GM21529 (cell line): ENCODE measurements around the gene CD300H.

Experiments
- ATAC-seq: cut with Tn5 transposase; IDR thresholded peaks from one replicate; pipeline ENCODE4 v1.9.1; 2021; ENCODE audit not compliant: unreplicated experiment

Gene CD300H

DNA sequence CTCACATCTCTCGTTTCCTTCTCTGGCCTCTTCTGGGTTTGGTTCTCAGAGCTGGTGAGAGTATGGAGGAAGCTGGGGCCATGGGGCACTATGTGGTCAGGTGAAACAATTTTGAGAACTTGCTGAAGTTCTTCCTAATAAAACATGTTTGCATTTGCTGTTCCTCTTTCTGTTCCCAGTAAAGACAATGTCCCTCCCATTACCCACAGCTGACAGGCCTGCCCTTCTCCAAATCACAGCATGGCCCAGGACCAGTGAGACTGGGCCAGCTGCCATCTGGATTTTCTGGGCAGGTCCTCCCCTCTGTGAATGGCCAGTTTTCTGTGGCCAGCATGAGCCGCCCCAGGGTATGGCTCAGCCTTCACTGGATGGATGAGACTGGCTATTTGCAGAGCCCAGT is at the start of gene CD300H:
CD300H (minus strand) TSS at position 113 of the 400 bp plus-strand sequence.
- no peak for ATAC-seq

DNA sequence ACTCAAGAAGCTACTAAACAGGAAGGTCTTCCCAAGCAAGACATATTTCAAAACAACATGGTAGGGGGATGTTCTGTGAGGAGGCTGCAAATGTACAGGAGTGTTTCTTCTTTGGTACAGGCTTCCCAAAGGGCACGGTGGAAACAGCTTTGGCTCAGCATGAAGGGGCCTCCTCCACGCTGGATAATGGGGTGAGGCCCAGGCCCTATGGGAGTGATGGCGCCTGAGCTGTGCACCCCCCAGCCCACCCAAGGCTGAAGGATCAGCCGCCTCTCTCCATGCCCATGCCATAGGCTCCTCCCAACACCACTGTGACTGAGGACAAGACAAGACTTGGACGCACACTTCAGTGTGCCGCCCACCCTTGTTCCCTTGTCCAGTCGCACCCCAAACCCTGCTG is 49.4 kb upstream of the CD300H start:
- ATAC-seq: no peak

DNA sequence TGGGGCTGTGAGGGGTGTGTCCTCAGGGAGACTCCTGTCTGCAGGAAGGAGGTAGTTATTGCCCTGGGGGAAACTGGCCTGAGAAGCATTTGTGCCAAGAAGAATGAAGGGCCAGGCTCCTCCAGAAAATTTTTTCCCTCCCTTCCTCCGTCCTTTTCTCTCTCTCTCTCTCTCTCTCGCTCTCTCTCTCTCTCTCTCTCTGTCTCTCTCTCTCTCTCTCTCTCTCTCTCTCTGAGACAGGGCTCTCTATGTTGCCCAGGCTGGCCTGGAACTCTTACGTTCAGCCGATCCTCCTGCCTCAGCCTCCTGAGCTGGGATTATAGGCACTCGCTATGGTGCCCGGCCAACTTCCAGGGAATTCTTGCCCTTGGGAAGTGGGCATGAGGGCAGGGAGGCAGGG is 44.7 kb upstream of the CD300H start:
- ATAC-seq: no peak

DNA sequence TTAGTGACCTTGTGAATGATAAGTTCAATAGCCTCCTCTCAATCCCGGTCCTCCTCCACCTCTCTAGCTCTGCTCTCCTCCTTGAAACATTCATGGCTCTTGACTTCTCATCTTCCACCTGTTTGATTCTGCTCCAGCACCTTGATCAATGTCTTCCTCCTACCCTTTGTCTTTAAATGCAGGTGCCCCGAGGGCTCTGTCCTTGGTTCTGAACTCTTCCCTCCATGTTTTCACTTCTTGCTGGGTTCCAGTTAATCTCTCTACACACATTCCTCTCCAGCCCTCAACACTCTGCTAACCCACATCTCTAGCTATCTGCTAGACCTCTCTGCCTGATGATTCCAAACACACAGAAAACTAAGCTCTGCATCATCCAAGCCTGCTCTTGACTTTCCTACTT is 42.8 kb upstream of the CD300H start:
- ATAC-seq: no peak

DNA sequence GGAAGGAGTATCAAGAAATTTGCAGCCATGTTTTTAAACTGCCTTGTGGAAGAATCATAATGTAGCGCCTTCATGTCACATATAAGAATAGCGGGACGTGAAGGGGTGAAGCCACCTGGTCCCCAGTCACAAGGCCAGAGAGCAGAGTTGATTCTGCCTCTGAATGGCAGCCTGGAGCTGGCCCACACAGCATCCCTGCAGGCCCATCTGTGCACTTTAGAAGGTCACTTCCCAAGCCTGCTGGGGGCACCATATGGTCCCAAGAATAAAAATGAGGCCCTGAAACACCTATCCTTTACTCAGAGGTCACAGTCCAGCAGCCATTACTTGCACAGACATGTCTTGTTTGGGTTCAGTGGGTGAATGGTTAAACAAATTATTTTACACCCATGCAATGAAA is 41.2 kb upstream of the CD300H start:
- no peak for ATAC-seq

DNA sequence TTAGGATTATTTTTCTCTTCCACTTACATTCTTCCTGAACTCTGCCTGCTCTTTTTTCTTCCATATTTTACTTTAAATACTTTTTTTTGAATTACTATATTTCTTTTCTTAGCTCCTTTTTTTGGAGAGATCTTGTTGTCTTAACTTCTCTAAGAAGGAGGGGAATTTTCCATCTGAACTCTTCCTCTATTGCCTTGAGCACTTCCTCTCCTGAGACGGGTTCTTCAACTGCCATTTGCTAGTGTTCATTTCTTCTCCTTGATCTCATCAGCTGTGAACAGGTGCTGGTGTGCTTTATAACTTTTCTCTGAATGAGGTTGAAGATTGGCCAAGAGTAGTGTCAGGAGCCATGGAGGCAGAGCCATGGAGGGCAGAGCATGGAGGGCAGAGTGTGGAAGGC is 39.9 kb upstream of the CD300H start:
- no peak for ATAC-seq

DNA sequence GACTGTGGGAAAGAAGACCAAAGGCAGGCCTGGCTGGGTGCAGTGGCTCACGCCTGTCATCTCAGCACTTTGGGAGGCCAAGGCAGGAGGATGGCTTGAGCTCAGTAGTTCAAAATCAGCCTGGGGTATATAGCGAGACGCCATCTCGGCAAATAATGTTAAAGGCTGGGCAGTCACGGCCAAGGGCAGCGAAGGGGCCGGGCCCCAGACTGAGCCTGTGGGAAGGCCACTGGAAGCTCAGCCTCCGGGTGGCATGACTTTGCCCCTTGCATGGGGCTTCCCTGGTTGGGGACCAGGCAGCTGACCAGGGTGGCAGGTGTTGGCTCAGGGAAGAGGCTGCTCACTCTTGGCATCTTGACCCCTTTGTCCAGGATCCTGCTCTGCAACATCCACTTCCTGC is 38.7 kb upstream of the CD300H start:
- ATAC-seq: no peak

DNA sequence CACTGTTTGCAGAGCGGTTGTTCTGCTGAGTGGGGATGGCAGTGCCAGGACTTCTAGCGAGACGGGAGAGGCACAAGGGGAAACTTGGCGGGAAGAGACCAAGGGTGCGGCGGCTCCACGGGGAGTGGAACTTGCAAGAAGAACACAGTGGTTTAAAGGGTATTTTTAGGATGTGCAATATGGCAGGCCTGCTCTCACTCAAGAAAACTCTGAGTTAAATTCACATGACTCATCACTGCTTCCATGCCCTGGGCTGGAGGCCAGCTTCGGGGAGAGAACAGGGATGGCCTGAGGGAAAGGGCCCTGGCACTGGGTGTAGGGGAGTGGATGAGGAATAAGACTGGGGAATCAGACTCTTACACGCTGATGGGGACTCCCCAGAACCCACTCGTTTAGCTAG is 38.1 kb upstream of the CD300H start:
- ATAC-seq: no peak

DNA sequence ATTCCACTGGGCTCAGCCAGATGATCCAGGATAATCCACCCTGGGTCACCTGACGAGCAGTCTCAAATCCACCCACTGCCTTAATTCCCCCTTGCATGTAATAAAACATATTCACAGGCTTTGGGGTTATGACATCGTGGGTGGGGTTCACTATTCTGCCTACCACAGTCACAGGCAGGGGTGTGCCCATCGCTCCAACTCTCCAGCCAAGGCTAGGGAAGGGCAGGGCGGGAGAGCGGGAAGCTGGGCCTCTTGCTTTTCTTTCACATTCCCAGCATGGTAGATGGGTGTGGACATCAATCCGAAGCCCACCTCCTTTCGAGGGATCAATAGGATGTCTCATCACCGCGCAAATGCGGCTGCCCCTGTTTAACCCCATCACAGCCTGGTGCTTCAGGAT is 37.5 kb upstream of the CD300H start:
- no peak for ATAC-seq

DNA sequence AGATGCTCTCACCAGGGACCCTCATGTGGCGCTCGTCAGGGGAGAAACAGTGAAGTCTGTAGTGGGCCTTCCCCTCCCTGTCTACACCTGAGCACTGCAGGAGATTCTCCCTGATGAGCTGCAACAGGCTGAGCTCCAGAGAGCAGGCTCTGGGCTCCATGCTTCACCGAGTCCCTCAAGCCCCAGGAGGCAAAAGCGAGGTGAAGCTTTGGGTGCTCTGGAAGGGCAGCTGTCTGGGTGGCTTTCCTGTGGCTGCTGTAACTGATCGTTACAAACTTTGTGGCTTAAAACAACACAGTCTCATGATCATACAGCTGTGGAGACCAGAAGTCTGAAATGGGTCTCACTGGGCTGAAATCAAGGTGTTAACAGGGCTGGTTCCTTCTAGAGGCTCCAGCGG is 36.9 kb upstream of the CD300H start:
- ATAC-seq: no peak

DNA sequence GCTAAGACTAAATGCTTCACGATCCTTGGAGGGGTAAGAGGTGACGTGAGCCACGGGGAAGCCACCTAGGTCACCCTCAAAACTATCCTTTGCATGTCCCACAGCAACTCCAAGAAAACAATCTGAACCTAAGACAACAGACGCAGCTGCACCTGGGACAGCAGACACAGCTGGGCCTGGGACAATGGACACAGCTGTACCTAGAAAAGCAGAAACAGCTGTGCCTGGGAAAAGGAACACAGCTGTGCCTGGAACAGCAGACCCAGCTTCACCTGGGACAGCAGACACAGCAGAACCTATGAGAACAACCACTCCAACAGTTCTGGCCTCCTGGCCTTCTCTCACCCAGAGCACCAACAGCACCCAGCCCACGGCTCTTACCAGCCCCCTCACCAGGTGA is 36.4 kb upstream of the CD300H start:
- ATAC-seq: no peak

DNA sequence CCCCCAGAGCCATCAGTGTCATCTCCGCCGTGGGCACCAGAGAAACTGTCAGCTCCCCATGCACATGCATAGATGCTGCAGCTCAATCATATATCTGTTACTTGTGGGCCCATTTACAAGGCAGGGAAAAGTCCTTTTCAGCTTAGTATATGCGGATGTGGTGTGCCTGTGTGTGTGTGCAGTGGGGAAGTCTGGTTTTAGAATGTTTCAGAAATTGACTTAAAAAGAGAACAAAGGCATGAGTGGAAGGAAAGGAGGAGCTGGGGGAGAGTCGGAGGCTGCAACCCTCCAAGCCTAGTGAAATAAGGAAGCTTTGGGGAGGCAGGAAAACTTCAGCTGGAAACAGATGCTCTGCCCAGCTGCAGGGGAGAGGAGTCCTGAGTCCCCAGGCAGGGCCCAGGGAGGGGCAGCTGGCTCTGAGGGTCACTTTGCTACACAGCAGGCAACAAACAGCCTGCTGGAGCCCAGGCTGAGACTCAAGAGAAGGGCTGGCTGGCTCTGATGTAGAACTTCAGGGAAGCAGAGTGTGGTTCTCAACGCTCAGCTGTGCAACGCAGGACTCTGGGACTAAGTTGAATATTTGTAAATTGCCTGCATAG is 35.8 kb upstream of the CD300H start:
- ATAC-seq: no peak

DNA sequence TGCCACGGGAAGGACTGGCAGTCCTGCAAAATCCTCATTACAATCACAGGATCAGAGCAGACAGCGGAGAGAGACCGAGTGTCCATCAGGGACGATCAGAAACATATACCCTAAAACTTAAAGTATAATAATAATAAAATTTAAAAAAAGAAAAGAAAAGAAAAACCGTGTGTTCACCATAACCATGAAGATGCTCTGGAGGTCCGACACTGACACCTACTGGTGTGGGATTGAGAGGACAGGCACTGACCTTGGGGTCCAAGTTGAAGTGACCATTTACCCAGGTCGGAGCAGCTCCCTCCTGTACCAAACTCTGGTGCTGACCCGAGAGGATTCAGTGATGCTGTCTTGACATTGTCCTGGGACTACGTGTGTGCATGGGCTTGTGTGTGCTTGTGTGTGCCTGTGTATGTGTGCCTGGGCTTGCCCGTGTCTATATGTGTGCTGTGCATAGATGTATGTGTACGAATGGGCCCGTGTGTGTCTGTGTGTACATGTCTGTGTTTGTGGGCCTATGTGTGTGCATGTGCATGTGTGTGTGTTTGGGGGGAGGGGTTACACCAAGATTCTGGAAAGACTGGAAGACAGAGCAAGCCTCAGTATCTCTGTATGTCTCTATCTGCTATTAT is 34.7 kb upstream of the CD300H start:
- ATAC-seq: no peak

DNA sequence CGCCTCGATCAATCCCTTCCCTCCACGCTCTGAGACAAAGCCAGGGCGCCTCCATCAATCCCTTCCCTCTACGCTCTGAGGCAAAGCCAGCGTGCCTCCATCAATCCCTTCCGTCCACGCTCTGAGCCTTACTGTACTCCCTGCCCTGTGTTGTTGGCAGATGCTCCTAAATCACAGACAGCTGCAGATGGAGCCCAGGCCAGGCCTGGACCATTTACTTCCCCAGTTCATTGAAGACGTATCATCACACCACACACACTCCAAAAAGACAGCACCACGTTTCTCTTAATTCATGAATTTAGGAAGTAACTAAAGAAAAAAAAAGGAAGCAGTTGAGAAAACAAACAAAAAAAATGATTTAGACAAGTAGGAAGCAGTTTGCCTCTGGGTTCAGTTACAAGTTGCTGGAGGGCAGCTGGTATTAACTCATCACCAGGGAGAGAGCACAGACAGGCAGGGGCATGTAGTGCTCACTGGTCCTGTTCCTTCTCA is 32.2 kb upstream of the CD300H start:
- no peak for ATAC-seq

DNA sequence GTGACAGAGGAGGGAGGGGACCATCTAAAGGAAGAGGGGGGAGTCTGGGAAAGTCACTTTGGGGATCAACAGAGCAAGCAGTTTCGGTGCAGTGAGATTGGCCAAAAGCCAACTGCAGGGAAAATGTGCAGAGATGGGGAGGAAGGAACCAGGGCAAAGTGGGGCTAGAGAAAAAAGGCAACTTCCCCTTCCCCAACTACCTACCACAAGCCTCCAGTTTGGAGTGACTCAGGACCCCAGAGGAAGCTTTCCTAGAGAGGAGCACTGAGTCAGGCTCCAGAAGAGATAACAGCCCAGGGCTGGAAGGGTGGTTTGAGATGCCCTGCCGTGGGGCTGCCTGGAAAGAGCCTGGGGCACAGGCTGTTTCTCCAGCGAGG is 31.7 kb upstream of the CD300H start:
- no peak for ATAC-seq

DNA sequence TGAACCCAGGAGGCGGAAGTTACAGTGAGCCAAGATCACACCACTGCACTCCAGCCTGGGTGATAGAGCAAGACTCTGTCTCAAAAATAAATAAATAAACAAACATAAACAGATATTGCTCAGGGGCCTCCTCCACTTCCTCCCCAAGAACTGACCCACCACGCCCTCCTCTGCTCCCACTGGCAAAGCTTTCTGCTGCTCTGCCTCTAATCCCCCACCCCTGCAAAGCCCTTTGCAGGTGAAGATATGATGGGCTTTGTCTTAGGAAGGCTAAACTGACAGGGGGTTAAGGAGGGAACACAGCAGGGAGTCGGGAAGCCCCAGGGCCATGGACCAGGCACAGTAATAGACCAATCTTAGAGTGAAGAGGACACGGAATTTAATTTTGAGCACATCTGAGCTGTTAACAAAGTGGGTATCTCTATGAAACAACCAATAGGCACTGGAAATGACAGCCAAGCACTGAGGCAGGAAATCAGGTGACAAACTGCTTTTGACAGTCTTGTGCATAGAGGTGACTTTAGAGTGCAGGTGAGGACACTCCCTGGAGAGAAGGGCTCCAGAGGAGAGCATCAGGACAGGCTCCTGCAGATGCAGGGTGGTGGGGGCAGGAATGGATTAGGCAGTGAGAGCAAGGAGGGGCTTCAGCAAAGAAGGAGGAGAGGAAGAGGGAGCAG is 31.2 kb upstream of the CD300H start:
- ATAC-seq: no peak

DNA sequence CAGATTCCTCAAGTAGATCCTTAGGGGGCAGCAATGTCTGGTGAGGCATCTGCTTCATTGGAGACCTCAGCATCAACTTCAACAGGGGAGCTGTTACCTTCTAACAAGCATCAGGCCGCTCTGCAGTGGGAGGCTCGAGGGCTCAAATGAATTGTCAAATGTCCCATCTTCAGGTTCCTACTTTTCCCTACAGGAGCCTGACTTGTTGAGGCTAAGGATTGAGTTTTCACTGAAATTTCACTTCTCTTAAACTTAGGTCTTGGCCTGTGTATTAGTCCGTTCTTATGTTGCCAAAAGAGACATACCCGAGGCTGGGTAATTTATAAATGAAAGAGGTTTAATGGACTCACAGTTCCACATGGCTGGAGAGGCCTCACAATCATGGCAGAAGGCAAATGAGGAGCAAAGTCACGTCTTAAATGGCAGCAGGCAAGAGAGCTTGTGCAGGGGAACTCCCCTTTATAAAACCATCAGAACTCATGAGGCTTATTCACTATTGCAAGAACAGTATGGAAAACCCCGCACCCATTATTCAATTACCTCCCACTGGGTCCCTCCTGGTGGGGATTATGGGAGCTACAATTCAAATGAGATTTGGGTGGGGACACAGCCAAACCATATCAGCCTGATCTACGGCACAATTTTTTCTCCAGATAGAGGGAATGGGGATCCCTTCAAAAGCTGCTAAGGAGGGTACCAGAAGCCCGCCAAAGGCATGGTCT is 29.9 kb upstream of the CD300H start:
- ATAC-seq: no peak

DNA sequence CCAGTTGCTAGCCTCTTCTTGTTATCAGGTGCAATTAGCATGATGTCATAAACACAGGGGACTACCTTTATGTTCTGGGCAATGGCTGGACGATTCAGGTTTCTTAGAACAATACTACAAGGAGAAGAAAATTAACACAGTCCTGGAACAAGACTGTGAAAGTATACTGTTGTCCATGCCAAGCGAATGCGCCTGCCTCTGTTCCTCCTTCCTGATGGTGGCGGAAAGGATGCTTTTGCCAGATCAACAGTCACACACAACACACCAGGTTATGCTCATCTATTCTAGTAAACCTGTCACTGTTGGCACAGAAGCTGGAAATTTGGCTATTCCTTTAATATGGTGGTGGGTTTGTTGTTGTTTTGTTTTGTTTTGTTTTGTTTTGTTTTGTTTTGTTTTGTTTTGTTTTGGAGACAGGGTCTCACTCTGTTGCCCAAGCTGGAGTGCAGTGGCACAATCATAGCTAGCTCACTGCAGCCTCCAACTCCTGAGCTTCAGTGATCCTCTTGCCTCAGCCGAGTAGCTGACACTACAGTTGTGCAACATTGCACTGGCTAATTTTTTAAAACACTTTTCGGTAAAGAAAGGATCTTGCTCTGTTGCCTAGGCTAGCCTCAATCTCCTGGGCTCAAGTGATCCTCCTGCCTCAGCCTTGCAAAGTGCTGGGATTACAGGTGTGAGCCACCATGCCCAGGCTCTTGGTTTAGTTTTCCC is 27.9 kb upstream of the CD300H start:
- no peak for ATAC-seq

DNA sequence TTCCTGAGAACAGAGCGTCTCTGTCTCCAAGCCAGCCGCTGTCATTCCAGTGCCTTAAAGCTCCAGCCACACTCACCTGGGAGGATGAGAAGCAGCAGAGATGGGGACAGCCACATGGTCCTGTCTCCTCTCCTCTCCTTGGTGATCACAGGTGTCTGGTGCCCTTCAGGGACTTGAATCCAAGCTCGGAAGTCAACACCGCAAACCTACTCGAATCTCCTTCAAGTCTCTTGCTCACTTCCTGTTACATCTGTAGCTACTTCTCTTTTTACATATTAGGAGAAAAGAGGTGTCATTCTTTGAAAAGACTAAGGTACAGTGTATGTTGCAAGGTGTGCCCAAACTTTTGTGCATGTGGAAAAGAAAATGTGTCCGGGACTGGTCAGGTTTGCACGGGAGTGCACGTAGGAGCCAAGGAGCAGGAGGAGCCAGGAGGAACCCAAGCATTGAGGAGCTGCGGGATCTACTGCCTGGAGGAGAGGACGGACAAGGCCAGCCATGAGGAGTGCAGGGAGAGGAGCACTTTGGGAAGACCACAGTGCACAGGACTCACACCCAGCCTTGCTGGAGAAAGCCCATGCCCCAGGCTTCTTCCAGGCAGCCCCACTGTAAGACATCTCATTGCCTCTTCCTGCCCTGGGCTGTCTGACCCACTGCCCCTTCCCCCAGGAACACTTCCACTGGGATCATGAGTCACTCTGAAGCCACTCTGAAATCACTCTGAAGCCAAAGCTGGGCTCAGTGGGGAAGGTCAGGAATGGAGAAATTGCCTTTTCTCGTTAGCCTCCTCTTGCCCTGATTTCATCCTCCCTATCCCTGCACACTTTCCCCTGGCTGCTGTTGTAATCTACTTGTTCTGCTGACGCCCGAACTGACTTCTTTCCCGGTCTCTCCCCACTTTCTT is 25.0 kb upstream of the CD300H start, which contains the start of gene CD300LD:
CD300LD (minus strand) TSS at position 197 of the 904 bp plus-strand sequence; CDS start at position 116, 81 bp downstream.
- no peak for ATAC-seq

DNA sequence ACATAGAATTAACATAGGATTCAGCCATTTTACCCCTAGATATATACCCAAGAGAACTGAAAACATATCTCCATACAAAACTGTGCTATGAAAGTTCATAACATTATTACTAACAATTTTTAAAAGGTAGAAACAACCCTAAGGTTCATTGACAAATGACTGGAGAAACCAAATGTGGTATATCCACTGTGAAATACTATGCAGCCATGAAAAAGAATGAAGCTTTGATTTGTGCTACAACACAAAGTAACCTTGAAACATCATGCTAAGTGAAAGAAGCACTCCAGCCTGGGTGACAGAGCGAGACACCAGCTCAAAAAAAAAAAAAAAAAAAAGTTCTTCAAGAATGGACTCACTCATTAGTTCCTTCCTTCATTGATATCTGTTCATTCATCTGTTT is 24.2 kb upstream of the CD300H start:
- no peak for ATAC-seq
